HEK293 (cell line): ENCODE data around the gene SPACDR.

Experiments
- CTCF ChIA-PET: fragments of 350-600 bp; formaldehyde crosslinking; extraction: SDS; loops from one replicate; lab custom pipeline; 2021; ENCODE audit warnings: antibody characterized with exemption; lab: Yijun Ruan, JAX
- POLR2A ChIA-PET: fragments of 300-600 bp; formaldehyde crosslinking; extraction: SDS; loops from one replicate; lab custom pipeline; 2020; ENCODE audit warnings: antibody characterized with exemption, inconsistent platforms; lab: Yijun Ruan, JAX
- H3K27ac ChIP-seq: fragments of 200-500 bp; sonication (Bioruptor generic); 2 replicates; pipeline ENCODE4 v1.5.1; 2014; ENCODE audit warnings: low read depth, low read length, control low read depth, inconsistent platforms; ENCODE audit errors: extremely low read depth
- H3K36me3 ChIP-seq, 2 experiments: fragments of 200-500 bp in 1 of 2; sonication (Bioruptor generic) in 1 of 2; 1 replicate in 1 of 2; 2 replicates in 1 of 2; pipeline ENCODE4 v1.5.1; 2014 to 2017; ENCODE audit warnings: inconsistent platforms in 2 of 2, low read length in 2 of 2; ENCODE audit not compliant: control insufficient read depth in 2 of 2, insufficient read depth in 1 of 2
- H3K4me1 ChIP-seq: fragments of 200-500 bp; sonication (Bioruptor generic); 2 replicates; pipeline ENCODE4 v1.5.1; 2014; ENCODE audit warnings: mild to moderate bottlenecking, low read length, inconsistent platforms; ENCODE audit not compliant: control insufficient read depth, insufficient read depth
- H3K4me3 ChIP-seq: 2 replicates; pipeline ENCODE4 v1.5.1; 2011; ENCODE audit warnings: low read depth, mild to moderate bottlenecking, control low read depth, low read length, moderate library complexity
- H3K9me3 ChIP-seq: fragments of 200-500 bp; sonication (Bioruptor generic); 2 replicates; pipeline ENCODE4 v1.5.1; 2014; ENCODE audit warnings: low read depth, low read length, inconsistent platforms; ENCODE audit not compliant: control insufficient read depth, insufficient read depth
- EGR2 ChIP-seq: fragments of 450-650 bp; formaldehyde crosslinking; IDR thresholded peaks from 2 replicates; pipeline ENCODE4 v1.5.1; 2016; ENCODE audit warnings: low read depth, missing biosample characterization, missing genetic modification characterization
- HOXC10 ChIP-seq: sonication (generic); formaldehyde crosslinking; IDR thresholded peaks from 2 replicates; pipeline ENCODE4 v1.8.1; 2023; ENCODE audit warnings: mild to moderate bottlenecking, missing genetic modification reagents
- HOXD13 ChIP-seq: sonication (generic); formaldehyde crosslinking; IDR thresholded peaks from 2 replicates; pipeline ENCODE4 v1.8.0; 2022; ENCODE audit warnings: missing genetic modification reagents, borderline replicate concordance
- PRDM1 ChIP-seq: fragments of 450-650 bp; formaldehyde crosslinking; IDR thresholded peaks from 2 replicates; pipeline ENCODE4; 2016; ENCODE audit warnings: missing biosample characterization, missing genetic modification characterization
- ZBTB48 ChIP-seq: fragments of 450-650 bp; formaldehyde crosslinking; IDR thresholded peaks from 2 replicates; pipeline ENCODE4 v1.5.1; 2016; ENCODE audit warnings: missing biosample characterization, missing genetic modification characterization
- ZFP69B ChIP-seq: fragments of 450-650 bp; formaldehyde crosslinking; IDR thresholded peaks from 2 replicates; pipeline ENCODE4 v1.5.1; 2016; ENCODE audit warnings: missing biosample characterization, missing genetic modification characterization
- ZNF140 ChIP-seq: fragments of 450-650 bp; formaldehyde crosslinking; IDR thresholded peaks from 2 replicates; pipeline ENCODE4 v1.5.1; 2016; ENCODE audit warnings: missing biosample characterization, missing genetic modification characterization
- ZNF16 ChIP-seq: fragments of 450-650 bp; formaldehyde crosslinking; IDR thresholded peaks from 2 replicates; pipeline ENCODE4 v1.5.1; 2016; ENCODE audit warnings: low read depth, missing biosample characterization, missing genetic modification characterization
- ZNF214 ChIP-seq: fragments of 450-650 bp; formaldehyde crosslinking; IDR thresholded peaks from 2 replicates; pipeline ENCODE4 v1.5.1; 2017; ENCODE audit warnings: missing biosample characterization, mild to moderate bottlenecking, missing genetic modification characterization, borderline replicate concordance
- ZNF248 ChIP-seq: fragments of 450-650 bp; formaldehyde crosslinking; IDR thresholded peaks from 2 replicates; pipeline ENCODE4 v1.5.1; 2017; ENCODE audit warnings: missing biosample characterization, missing genetic modification characterization
- ZNF266 ChIP-seq: fragments of 450-650 bp; formaldehyde crosslinking; IDR thresholded peaks from 2 replicates; pipeline ENCODE4 v1.5.1; 2016; ENCODE audit warnings: missing biosample characterization, missing genetic modification characterization, low read depth
- ZNF501 ChIP-seq: fragments of 450-650 bp; formaldehyde crosslinking; IDR thresholded peaks from 2 replicates; pipeline ENCODE4 v1.5.1; 2016; ENCODE audit warnings: missing biosample characterization, missing genetic modification characterization
- ZNF571 ChIP-seq: fragments of 450-650 bp; formaldehyde crosslinking; IDR thresholded peaks from 2 replicates; pipeline ENCODE4 v1.5.0; 2017; ENCODE audit warnings: missing biosample characterization, missing genetic modification characterization
- ZNF600 ChIP-seq: fragments of 450-650 bp; formaldehyde crosslinking; IDR thresholded peaks from 2 replicates; pipeline ENCODE4 v1.5.1; 2016; ENCODE audit warnings: missing biosample characterization, missing genetic modification characterization
- ZNF610 ChIP-seq: fragments of 450-650 bp; formaldehyde crosslinking; IDR thresholded peaks from 2 replicates; pipeline ENCODE4 v1.5.1; 2016; ENCODE audit warnings: missing biosample characterization, missing genetic modification characterization, borderline replicate concordance
- ZNF660 ChIP-seq: fragments of 450-650 bp; IDR thresholded peaks from 2 replicates; pipeline ENCODE4 v1.5.1; 2018; ENCODE audit warnings: missing biosample characterization, mild to moderate bottlenecking, missing genetic modification characterization
- ZNF677 ChIP-seq: fragments of 450-650 bp; IDR thresholded peaks from 2 replicates; pipeline ENCODE4 v1.5.0; 2018; ENCODE audit warnings: missing biosample characterization, mild to moderate bottlenecking, missing genetic modification characterization, moderate library complexity
- ZNF768 ChIP-seq: fragments of 450-650 bp; formaldehyde crosslinking; IDR thresholded peaks from 2 replicates; pipeline ENCODE4 v1.5.1; 2018; ENCODE audit warnings: missing biosample characterization, mild to moderate bottlenecking, missing genetic modification characterization
- ZNF843 ChIP-seq: fragments of 450-650 bp; formaldehyde crosslinking; IDR thresholded peaks from 2 replicates; pipeline ENCODE4 v1.5.1; 2016; ENCODE audit warnings: missing biosample characterization, missing genetic modification characterization
- ZSCAN30 ChIP-seq: fragments of 450-650 bp; IDR thresholded peaks from 2 replicates; pipeline ENCODE4 v1.5.1; 2018; ENCODE audit warnings: missing biosample characterization, mild to moderate bottlenecking, missing genetic modification characterization, moderate library complexity
- ZSCAN5A ChIP-seq: fragments of 450-650 bp; formaldehyde crosslinking; IDR thresholded peaks from 2 replicates; pipeline ENCODE4 v1.5.1; 2016; ENCODE audit warnings: missing biosample characterization, missing genetic modification characterization
- TF ChIP-seq, protein P1 (sequence below): fragments of 450-650 bp; formaldehyde crosslinking; IDR thresholded peaks from 2 replicates; pipeline ENCODE4; 2016; ENCODE audit warnings: missing biosample characterization, missing genetic modification characterization
- TF ChIP-seq, protein P2 (sequence below): fragments of 450-650 bp; formaldehyde crosslinking; optimal IDR thresholded peaks from 2 replicates; pipeline ENCODE3; 2016; ENCODE audit warnings: missing biosample characterization, mild to moderate bottlenecking, missing genetic modification characterization

Gene SPACDR

GRCh38 chr7:100483090-100483721, 19.1 kb upstream of the SPACDR start (continued):
- TF ChIP-seq PRDM1, result no peak
- peak; percentile 90 for TF ChIP-seq ZSCAN30 (tag by site-specific recombination)
- TF ChIP-seq, protein P1, sequence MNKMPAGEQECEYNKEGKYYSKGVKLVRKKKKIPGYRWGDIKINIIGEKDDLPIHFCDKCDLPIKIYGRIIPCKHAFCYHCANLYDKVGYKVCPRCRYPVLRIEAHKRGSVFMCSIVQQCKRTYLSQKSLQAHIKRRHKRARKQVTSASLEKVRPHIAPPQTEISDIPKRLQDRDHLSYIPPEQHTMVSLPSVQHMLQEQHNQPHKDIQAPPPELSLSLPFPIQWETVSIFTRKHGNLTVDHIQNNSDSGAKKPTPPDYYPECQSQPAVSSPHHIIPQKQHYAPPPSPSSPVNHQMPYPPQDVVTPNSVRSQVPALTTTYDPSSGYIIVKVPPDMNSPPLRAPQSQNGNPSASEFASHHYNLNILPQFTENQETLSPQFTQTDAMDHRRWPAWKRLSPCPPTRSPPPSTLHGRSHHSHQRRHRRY (tag by site-specific recombination), result no peak

- TF ChIP-seq EGR2 (tag by site-specific recombination), result no peak
- no peak for TF ChIP-seq ZNF610 (tag by site-specific recombination)
- peak; percentile 94; the same call in 1 of the 2 replicates for TF ChIP-seq ZNF768 (tag by site-specific recombination)
- TF ChIP-seq ZNF677, result no peak
- no peak for TF ChIP-seq ZNF600 (tag by site-specific recombination)
- no peak for TF ChIP-seq ZNF248 (tag by site-specific recombination)
- no peak for TF ChIP-seq HOXC10 (CRISPR knock-in tag)
- POLR2A ChIA-PET, result interaction anchor here (1.3 kb wide), 1 partner anchor 14 kb away, joined by 4 read pairs; no protein-coding TSS in a partner anchor
These were observed 18.6 kb upstream of the SPACDR start for GRCh38 chr7:100482728-100483089.

GRCh38 chr7:100481466-100481865, 17.4 kb upstream of the SPACDR start:
- CTCF ChIA-PET, result interaction anchor here (0.7 to 2.9 kb wide), 7 partner anchors 12 to 358 kb away, joined by 3 to 19 read pairs (median 4); no protein-coding TSS in a partner anchor
- Histone ChIP-seq H3K9me3 (no peaks in the 10 kb centered on the region), H3K4me3 (no peak overlapping the region), H3K4me1 (peaks cover 3% of the 10 kb centered on the region; the same call in 1 of the 2 replicates), H3K27ac (no peak overlapping the region), H3K36me3 (peaks cover 3 to 5% of the 10 kb centered on the region in 2 experiments; a peak in 2 of 3 replicates)
- POLR2A ChIA-PET, result interaction anchor here (1.3 kb wide), 1 partner anchor 16 kb away, joined by 4 read pairs; no protein-coding TSS in a partner anchor
- TF ChIP-seq HOXD13 (no peak), ZNF214 (tag by site-specific recombination) (no peak), ZBTB48 (tag by site-specific recombination) (peak; percentile 77)

More at GRCh38 chr7:100482728-100483089, 18.6 kb upstream of the SPACDR start:
- Histone ChIP-seq H3K4me1 (no peaks in the 10 kb centered on the region), H3K9me3 (no peaks in the 10 kb centered on the region), H3K36me3 (no peaks in the 10 kb centered on the region), H3K4me3 (peak overlapping the region; percentile 35), H3K27ac (no peak overlapping the region)
- CTCF ChIA-PET, result interaction anchor here (0.6 to 2.9 kb wide), 29 partner anchors 8 to 1305 kb away, joined by 3 to 19 read pairs (median 5); partner anchors contain the start of gene SPACDR

DNA sequence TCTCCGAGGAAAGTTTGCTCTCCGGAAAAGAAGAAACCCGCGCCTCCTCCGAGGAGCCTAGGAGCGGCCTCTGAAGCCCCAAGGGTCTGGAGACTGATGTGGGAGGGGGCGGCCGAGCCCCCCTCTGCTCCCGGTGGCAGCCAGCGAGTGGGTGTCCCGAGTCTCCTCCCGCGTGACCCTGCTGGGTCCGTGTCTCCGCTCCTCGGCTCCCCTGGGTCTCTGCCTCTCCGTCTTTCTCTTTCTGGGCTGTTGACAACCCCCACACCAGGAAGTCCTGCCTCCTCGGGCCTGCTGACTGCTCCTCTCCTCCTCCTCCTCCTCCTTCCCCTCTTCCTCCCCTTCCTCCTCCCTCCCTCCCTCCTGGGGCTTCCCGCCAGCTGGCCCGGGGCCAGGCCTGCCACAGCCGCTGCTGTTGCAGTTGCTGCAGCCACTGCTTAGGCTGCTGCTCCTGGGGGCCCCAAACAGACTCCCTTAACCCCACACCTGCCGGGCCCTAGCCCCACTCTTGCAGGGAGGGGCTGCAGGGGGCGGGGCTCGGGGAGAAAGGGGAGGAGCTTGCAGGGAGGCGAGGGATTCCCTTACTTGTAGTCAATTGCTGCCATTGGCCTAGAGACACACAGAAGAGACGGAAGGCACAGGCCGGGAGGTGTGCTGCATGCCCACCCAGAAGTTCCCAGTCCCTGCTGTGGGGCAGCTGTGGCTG, 15.0 kb upstream of the SPACDR start, which contains the start of gene TSC22D4:
TSC22D4 (minus strand) TSS at position 257 of the 703 bp plus-strand sequence. CDS start 1,176 bp downstream, outside the sequence.
- H3K4me1 ChIP-seq, result peaks cover 7% of the 10 kb centered on the region
- peak within 1 kb of the TSS; percentile 80 for H3K27ac ChIP-seq
- ChIA-PET POLR2A (interaction anchor here (0.6 to 3.2 kb wide), 14 partner anchors 9 to 385 kb away, joined by 3 to 32 read pairs (median 4); partner anchors contain the start of genes EPHB4, FBXO24, LRCH4 and MEPCE), CTCF (interaction anchor here (0.9 to 2.9 kb wide), 8 partner anchors 10 to 227 kb away, joined by 3 to 24 read pairs (median 4); partner anchors contain the start of gene POP7)
- H3K9me3 ChIP-seq, result no peaks in the 10 kb centered on the region
- H3K4me3 ChIP-seq, result peak within 1 kb of the TSS; percentile 84
- peaks cover 3 to 12% of the 10 kb centered on the region in 2 experiments; a peak in 2 of 3 replicates for H3K36me3 ChIP-seq
- peak; percentile 87 for TF ChIP-seq ZFP69B (tag by site-specific recombination)
- TF ChIP-seq ZNF140, result no peak
- no peak for TF ChIP-seq ZNF571 (tag by site-specific recombination)
- TF ChIP-seq, protein P2, sequence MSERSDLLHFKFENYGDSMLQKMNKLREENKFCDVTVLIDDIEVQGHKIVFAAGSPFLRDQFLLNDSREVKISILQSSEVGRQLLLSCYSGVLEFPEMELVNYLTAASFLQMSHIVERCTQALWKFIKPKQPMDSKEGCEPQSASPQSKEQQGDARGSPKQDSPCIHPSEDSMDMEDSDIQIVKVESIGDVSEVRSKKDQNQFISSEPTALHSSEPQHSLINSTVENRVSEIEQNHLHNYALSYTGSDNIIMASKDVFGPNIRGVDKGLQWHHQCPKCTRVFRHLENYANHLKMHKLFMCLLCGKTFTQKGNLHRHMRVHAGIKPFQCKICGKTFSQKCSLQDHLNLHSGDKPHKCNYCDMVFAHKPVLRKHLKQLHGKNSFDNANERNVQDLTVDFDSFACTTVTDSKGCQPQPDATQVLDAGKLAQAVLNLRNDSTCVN (tag by site-specific recombination), result peak; percentile 37
- TF ChIP-seq ZNF501 (tag by site-specific recombination), result peak; percentile 90
- peak; percentile 80; the same call in 1 of the 2 replicates for TF ChIP-seq ZSCAN5A (tag by site-specific recombination)
- TF ChIP-seq ZNF266 (tag by site-specific recombination), result no peak
- TF ChIP-seq ZNF660 (tag by site-specific recombination), result peak; percentile 94; the same call in 1 of the 2 replicates
- no peak for TF ChIP-seq ZNF16 (tag by site-specific recombination)
- peak; percentile 83 for TF ChIP-seq ZNF843 (tag by site-specific recombination)
